Ishikawa (cell line): Measurements from ENCODE around the gene PRKCB.

Source experiments
- CEBPB ChIP-seq: IDR thresholded peaks from 2 replicates; pipeline ENCODE4 v1.6.1; 2012
- CREB1 ChIP-seq: IDR thresholded peaks from 2 replicates; pipeline ENCODE4 v1.6.1; 2012; ENCODE audit warnings: low read depth
- EGR1 ChIP-seq: IDR thresholded peaks from 2 replicates; pipeline ENCODE4 v1.6.1; 2012
- EP300 ChIP-seq: IDR thresholded peaks from 2 replicates; pipeline ENCODE4 v1.6.1; 2012; ENCODE audit warnings: borderline replicate concordance
- FOXM1 ChIP-seq: IDR thresholded peaks from 2 replicates; pipeline ENCODE4 v1.6.1; 2012; ENCODE audit warnings: low read depth, borderline replicate concordance
- MAX ChIP-seq: IDR thresholded peaks from 2 replicates; pipeline ENCODE4 v1.6.1; 2012
- NFIC ChIP-seq: IDR thresholded peaks from 2 replicates; pipeline ENCODE4 v1.6.1; 2012
- RAD21 ChIP-seq: IDR thresholded peaks from 2 replicates; pipeline ENCODE4 v1.6.1; 2012; ENCODE audit warnings: low read depth
- REST ChIP-seq: IDR thresholded peaks from 2 replicates; pipeline ENCODE4 v1.6.1; 2012; ENCODE audit warnings: low read depth, mild to moderate bottlenecking
- TAF1 ChIP-seq: IDR thresholded peaks from 2 replicates; pipeline ENCODE4 v1.6.1; 2012; ENCODE audit warnings: low read depth, mild to moderate bottlenecking
- TCF12 ChIP-seq: IDR thresholded peaks from 2 replicates; pipeline ENCODE4 v1.6.1; 2012; ENCODE audit warnings: low read depth
- TEAD4 ChIP-seq: IDR thresholded peaks from 2 replicates; pipeline ENCODE4 v1.6.1; 2012
- USF1 ChIP-seq: IDR thresholded peaks from 2 replicates; pipeline ENCODE4 v1.6.1; 2012
- YY1 ChIP-seq: IDR thresholded peaks from 2 replicates; pipeline ENCODE4 v1.6.1; 2012; ENCODE audit warnings: low read depth

GRCh38 chr16:23879735-23880373 is 44.1 kb downstream of the PRKCB start:
- TF ChIP-seq MAX = no peak
- TF ChIP-seq RAD21 = no peak
- TF ChIP-seq EP300 = no peak
- no peak for TF ChIP-seq CREB1
- TF ChIP-seq TCF12 = no peak
- no peak for TF ChIP-seq REST
- no peak for TF ChIP-seq CEBPB
- TF ChIP-seq USF1 = no peak
- no peak for TF ChIP-seq TAF1
- TF ChIP-seq FOXM1 = no peak
- TF ChIP-seq NFIC = no peak
- no peak for TF ChIP-seq YY1
- no peak for TF ChIP-seq EGR1
- TF ChIP-seq TEAD4 = no peak
